ENCODE results near the gene BRCC3.
A peak's percentile ranks its signal among the peaks of the same experiment; 100 is the strongest.

- TF ChIP-seq CTCF (IDR thresholded peaks at IDR 0.05) (no peak), POLR2A (IDR thresholded peaks at IDR 0.05) (peak in 3 of 4 donors; percentile 52 to 83 (median 83)), POLR2AphosphoS5 (IDR thresholded peaks at IDR 0.05) (peak; percentile 73 to 79), EP300 (IDR thresholded peaks at IDR 0.05) (peak in 2 of 4 donors; percentile 64 to 85)
Measured at GRCh38 chrX:155026727-155027508, 44.4 kb upstream of the BRCC3 start, which contains the start of gene FUNDC2.
